Aorta (tissue), 5 donors: ENCODE measurements around the gene KRT15. TPM values are rescaled to one million over a fixed set of nuclear protein-coding genes. Genes with fewer than 3 reads are reported as not detected.

Experiments
- ATAC-seq: fragments of 200-7000 bp; cut with Tn5 transposase; one replicate; pipeline ENCODE4 v1.9.1; 2022; ENCODE audit warnings: moderate library complexity; ENCODE audit not compliant: low FRiP score
- DNase-seq, 2 donors: peaks; one replicate each; pipeline ENCODE4 v3.0.0-alpha.2; 2020
- H3K27ac ChIP-seq, 2 donors: one replicate each; pipeline ENCODE4 v1.5.1; 2013; ENCODE audit warnings: low read length in 2 of 2, mild to moderate bottlenecking in 2 of 2, moderate library complexity in 2 of 2, control low read depth in 1 of 2, inconsistent platforms in 1 of 2, low read depth in 1 of 2
- H3K27me3 ChIP-seq, 2 donors: one replicate each; pipeline ENCODE4 v1.6.1; 2013; ENCODE audit warnings: control low read depth in 1 of 2, low read length in 1 of 2, mild to moderate bottlenecking in 1 of 2, moderate library complexity in 1 of 2; ENCODE audit not compliant: insufficient read depth in 2 of 2, control insufficient read depth in 1 of 2
- H3K36me3 ChIP-seq, 2 donors: one replicate each; pipeline ENCODE4 v1.6.1; 2013; ENCODE audit warnings: control low read depth in 1 of 2, low read length in 1 of 2, mild to moderate bottlenecking in 1 of 2; ENCODE audit not compliant: insufficient read depth in 2 of 2, control insufficient read depth in 1 of 2
- H3K4me1 ChIP-seq, 2 donors: one replicate each; pipeline ENCODE4 v1.6.1; 2013; ENCODE audit warnings: low read length in 2 of 2, control low read depth in 1 of 2, mild to moderate bottlenecking in 1 of 2, moderate library complexity in 1 of 2; ENCODE audit not compliant: insufficient read depth in 2 of 2, control insufficient read depth in 1 of 2
- H3K4me3 ChIP-seq, 2 donors: one replicate each; pipeline ENCODE4 v1.5.1; 2013; ENCODE audit warnings: low read length in 2 of 2, control low read depth in 1 of 2, mild to moderate bottlenecking in 1 of 2
- H3K9me3 ChIP-seq: one replicate; pipeline ENCODE4 v1.6.1; 2013; ENCODE audit warnings: mild to moderate bottlenecking, low read length; ENCODE audit not compliant: control insufficient read depth
- WGBS, 2 donors: extraction: QIAGEN DNeasy Blood & Tissue Kit; methylation state at CpG; one replicate each; pipeline ENCODE4 v1.1.7; 2013; 5-methylcytosine and 5-hydroxymethylcytosine counted together
- intact Hi-C, 2 donors: fragments of 100-400 bp; cut with DNase I; formaldehyde crosslinking; loops; one replicate each; pipeline versions ENCODE4 v1.14.2 to v1.15.0; 2022
- polyA plus RNA-seq, 2 donors: library from polyadenylated mRNA; stranded (reverse); fragments of 200-250 nt; gene quantifications; one replicate each; pipeline ENCODE4 v1.2.3, GENCODE V29; 2013
- total RNA-seq, 2 donors: library from RNA; stranded (reverse); fragmentation: NEBNext Ultra II Directional; extraction: Animal tissue kit (Norgen Biotek cat#: 25700); gene quantifications; one replicate each; pipeline ENCODE4 v1.2.1, GENCODE V29; 2021
- donor health status: healthy with polysubstance abuse.
- donor health status: Bipolar disorder and iron deficiency.
- donor health status: DM: no; HTN: no; CAD: no.
- donor health status: DM: no; HTN: no; CAD: no.
- donor health status: DM: yes; HTN: yes; CAD: no.

KRT15 gene
- total and polyA plus RNA-seq, 4 donors: 0.56 to 1.9 TPM; not detected in 2

DNA sequence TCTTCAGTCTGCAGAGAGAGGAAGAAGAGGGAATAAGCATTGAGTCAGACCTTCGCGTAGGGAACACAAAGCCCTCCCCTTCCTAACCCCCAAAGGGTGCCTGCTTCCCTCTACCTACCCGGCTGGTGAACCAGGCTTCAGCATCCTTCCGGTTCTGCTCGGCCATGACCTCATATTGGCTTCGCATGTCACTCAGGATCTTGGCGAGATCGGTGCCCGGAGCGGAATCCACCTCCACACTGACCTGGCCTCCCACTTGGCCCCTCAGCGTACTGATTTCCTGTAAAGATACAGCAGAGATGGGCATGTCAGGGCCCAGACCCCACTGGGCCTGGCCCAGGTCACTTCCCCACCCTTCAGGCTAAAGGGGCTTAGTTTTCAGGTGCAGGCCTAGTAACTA lies 5.6 kb upstream of the KRT15 start:
- 95% methylated on average over 11 of the region's 11 CpGs for WGBS, 2 donors
- Histone ChIP-seq H3K4me1 (no peaks in the 10 kb centered on the region), H3K27ac (no peak overlapping the region), H3K36me3 (no peaks in the 10 kb centered on the region), H3K9me3 (no peaks in the 10 kb centered on the region), H3K4me3 (no peak overlapping the region), H3K27me3 (peaks cover 0 to 3% of the 10 kb centered on the region in 2 donors)
- intact Hi-C loops: no loop called here
- DNase-seq (no peak), ATAC-seq (no peak)

DNA sequence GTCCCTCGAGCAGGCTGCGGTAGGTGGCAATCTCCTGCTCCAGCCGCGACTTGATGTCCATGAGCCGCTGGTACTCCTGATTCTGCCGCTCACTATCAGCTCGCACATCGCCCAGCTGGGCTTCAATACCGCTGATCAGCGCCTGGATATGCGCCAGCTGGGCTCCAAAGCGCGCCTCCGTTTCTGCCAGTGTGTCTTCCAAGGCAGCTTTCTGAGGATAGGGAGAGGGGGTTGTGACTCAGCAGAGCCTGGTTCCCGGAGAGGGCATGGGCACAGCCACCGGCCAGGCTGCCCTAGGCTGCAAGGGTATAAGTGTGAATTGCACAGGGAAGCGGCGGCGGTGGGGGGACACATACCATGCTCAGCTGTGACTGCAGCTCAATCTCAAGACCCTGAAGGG lies 5.1 kb upstream of the KRT15 start:
- Histone ChIP-seq H3K36me3 (no peaks in the 10 kb centered on the region), H3K27ac (no peak overlapping the region), H3K27me3 (peaks cover 0 to 3% of the 10 kb centered on the region in 2 donors), H3K4me3 (no peak overlapping the region), H3K4me1 (no peaks in the 10 kb centered on the region), H3K9me3 (no peaks in the 10 kb centered on the region)
- ATAC-seq (no peak), DNase-seq (no peak)
- WGBS, 2 donors: 82 to 86% methylated on average over 19 of the region's 19 CpGs
- intact Hi-C loops: no loop called here

DNA sequence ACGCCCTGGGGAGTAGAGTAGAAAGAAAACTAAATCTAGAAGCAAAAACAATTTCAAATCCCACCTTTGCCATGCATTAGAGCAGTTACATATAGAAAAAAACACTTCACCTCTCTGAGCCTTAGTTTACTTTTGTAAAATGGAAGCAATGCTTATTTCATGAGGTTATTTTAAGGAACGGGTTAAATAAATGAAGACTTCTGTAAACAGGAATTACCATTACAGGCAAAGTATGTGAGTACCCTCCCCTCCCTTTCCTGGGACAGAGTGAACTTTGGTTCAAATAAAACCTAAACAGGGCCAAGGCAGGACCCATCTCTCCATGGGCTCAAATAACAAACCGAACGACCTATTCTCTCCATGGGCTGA lies 4.5 kb upstream of the KRT15 start:
- 70 to 74% methylated on average over 4 of the region's 4 CpGs for WGBS, 2 donors
- no peaks in the 10 kb centered on the region for H3K9me3 ChIP-seq
- intact Hi-C loops: no loop called here
- H3K4me3 ChIP-seq: no peak overlapping the region
- no peak for ATAC-seq
- H3K27ac ChIP-seq: no peak overlapping the region
- H3K36me3 ChIP-seq: no peaks in the 10 kb centered on the region
- no peak for DNase-seq
- peaks cover 0 to 3% of the 10 kb centered on the region in 2 donors for H3K27me3 ChIP-seq
- H3K4me1 ChIP-seq: no peaks in the 10 kb centered on the region

DNA sequence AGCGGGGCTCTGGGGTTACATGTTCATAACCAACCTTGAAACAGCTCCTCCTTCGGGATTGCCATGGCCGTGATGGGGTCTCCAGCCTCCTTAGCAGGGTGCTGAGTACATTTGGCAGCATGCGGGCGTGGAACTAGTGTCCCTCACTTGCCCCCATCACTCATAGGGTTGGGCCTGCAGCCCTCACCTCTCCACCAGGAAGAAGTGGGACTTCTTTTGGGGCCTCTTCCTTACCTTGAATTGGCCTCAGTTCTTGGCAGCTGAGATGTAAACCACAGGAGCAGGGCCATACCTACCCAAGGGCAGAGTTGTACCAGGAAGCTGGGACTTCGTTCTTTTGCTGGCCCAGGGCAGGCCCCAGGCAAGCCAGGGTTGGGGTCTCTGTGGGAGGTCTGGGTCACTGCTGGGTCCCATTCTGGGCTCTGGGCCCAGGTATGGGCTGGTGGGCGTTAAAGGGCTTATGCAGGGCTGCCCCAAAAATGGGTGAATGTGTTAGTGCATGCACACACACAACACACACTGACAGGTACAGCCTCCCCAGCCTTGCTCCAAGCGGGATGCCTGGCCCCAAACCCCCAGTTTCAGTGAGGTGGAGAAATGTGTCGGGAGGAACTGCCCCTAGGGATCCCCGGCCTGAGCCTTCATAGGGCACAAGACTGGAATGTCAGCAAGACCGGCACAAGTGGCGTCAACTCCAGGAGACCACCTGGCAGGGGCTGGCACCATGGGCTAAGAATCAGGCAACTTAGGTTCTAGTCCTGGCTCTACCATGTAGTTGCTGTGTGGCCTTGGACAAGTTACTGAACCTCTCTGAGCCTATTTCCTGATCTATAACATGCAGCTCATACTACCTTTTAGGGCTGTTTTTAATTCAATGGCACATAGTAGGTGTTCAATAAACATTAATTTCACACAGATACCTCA lies 3.9 kb upstream of the KRT15 start:
- Histone ChIP-seq H3K27me3 (no peaks in the 10 kb centered on the region), H3K4me3 (no peak overlapping the region), H3K36me3 (no peaks in the 10 kb centered on the region), H3K9me3 (no peaks in the 10 kb centered on the region), H3K27ac (no peak overlapping the region), H3K4me1 (no peaks in the 10 kb centered on the region)
- intact Hi-C loops: no loop called here
- no peak for ATAC-seq
- 95% methylated on average over 12 of the region's 12 CpGs for WGBS, 2 donors
- no peak for DNase-seq

DNA sequence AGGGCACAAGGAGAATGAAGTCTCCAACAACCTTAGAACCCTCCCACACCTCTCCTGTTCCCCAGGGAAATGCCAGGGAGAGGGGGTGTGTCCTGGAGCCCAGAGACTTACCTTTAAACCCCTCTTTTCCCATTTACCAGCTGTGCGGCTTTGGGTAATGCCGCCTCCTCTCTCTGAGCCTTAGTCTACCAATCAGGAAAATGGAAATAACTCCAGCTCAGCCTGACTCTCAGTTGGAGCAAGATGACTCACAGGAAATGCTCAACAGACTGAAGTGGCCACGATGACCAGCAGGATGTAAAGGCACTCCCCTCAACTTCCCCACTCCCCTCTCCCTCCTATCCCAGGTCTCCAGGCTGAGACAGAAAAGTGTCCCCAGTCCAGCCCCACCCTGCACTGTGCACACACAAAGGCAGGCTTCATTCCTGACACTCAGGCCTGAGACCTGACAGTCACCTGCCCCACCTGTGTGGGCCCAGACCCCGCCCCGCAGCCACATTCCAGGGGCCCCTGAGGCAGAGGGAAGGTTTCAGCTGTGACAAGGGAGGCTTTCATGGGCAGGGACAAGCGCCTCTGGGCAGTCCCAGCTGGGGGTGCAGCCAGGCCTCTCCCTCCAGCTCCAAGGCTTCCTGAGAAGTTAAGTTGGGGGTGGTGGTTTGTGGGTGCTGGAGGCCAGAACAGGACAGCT lies 3.0 kb upstream of the KRT15 start:
- no peaks in the 10 kb centered on the region for H3K36me3 ChIP-seq
- H3K27me3 ChIP-seq: no peaks in the 10 kb centered on the region
- DNase-seq: no peak
- 77 to 79% methylated on average over 6 of the region's 6 CpGs for WGBS, 2 donors
- ATAC-seq: peak; percentile 20
- no peak overlapping the region for H3K27ac ChIP-seq
- no peak overlapping the region for H3K4me3 ChIP-seq
- H3K9me3 ChIP-seq: no peaks in the 10 kb centered on the region
- no peaks in the 10 kb centered on the region for H3K4me1 ChIP-seq
- intact Hi-C loops: no loop called here

DNA sequence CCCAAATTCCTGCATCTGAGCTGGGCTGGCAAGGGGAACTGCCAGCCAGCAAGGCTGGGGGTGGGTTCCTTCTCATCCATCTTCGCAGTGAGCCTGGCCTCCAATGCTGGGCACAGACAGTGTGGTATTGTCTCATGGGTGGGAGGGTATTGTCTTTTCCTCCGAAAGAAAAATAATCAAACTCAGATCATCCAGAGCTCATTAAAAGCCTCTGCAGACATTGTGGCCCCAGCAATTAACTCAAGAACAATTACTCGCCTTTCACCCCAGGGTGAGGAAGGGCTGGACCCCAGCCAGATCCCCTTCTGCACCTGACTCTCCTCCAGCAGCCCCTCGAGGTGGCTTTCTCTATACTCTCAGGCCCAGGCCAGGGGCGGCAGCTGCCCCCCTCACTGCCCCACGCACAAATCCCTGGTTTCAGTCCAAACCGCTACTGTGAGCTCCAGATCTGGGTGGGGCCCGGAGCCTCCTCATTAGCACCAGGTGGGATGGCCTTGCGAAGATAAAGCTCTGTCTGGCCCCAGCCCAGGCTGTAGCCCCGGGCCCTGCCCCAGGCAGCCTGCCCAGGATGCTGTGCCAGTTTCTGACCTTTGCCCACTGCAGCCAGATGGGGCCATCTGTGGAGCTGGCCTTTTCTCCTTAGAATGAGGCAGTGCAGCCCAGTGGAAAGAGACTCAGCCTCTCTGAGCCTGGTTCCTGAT lies 2.3 kb upstream of the KRT15 start:
- Histone ChIP-seq H3K27ac (no peak overlapping the region), H3K4me1 (no peaks in the 10 kb centered on the region), H3K27me3 (no peaks in the 10 kb centered on the region), H3K9me3 (no peaks in the 10 kb centered on the region), H3K36me3 (no peaks in the 10 kb centered on the region), H3K4me3 (no peak overlapping the region)
- intact Hi-C loops: no loop called here
- ATAC-seq (no peak), DNase-seq (no peak)
- WGBS, 2 donors: 77 to 81% methylated on average over 10 of the region's 10 CpGs

DNA sequence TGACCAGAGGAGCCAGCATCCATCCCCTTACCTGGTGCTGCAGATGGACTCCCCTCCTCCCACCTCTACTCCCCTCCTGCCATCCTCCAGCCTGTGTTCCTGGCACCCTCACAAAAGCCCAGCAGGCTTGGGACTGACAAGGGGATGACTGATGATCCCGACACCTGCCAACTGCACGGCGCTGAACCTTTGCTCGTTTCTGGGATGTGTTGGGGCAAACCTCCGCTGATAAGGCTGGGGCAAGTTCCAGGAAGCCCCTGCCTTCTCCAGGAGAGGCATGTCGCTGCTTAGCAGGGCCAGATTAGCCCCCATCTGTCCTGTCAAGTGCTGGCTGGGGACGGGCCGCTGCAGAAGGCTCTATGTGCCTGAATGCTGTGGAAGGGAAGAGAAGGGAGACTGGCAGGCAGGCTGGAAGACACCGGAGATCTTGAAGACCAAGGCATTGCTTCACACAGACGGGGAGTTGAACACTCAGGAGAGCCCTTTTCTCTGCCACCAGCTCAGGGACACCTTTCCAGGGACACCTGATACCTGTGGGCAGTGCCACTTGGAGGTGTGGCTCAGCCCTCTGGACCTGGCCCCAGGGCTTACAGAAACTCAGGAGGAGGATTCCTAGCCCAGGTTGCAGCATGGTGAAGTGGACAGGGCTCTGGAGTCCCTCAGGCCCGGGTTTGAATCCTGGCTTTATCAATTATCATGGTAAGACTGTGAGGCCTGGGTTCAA lies 973 bp upstream of the KRT15 start:
- Histone ChIP-seq H3K9me3 (no peaks in the 10 kb centered on the region), H3K4me3 (no peak overlapping the region), H3K4me1 (no peaks in the 10 kb centered on the region), H3K27ac (no peak overlapping the region), H3K27me3 (no peaks in the 10 kb centered on the region), H3K36me3 (no peaks in the 10 kb centered on the region)
- intact Hi-C loops: no loop called here
- ATAC-seq: no peak
- 36 to 37% methylated on average over 11 of the region's 11 CpGs for WGBS, 2 donors
- no peak for DNase-seq

DNA sequence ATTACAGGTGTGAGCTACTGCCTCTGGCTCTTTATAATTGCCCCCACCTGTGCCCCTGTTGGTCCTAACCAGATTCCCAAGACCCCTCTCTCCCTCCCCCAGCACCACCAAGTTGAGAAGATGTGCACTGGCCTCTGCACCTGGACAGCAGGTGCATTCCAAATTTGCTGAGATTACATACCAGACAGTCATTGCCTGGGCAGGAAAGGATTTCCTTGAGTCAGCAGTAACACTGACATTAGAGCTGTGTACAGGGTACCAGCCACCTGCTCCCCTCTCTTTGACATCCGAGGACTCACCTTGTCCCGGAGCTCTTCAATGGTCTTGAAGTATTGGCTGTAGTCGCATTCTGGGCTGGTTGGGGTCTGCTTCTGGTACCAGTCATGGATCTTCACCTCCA lies 659 bp downstream of the KRT15 start:
- WGBS, 2 donors: 95 to 97% methylated on average over 3 of the region's 3 CpGs
- H3K4me3 ChIP-seq: no peak overlapping the region

More for the DNA sequence above, 659 bp downstream of the KRT15 start:
- Histone ChIP-seq H3K27ac (no peak overlapping the region), H3K36me3 (no peaks in the 10 kb centered on the region), H3K27me3 (no peaks in the 10 kb centered on the region), H3K4me1 (no peaks in the 10 kb centered on the region), H3K9me3 (no peaks in the 10 kb centered on the region)
- no peak for DNase-seq
- ATAC-seq: no peak
- intact Hi-C loops: no loop called here
